Keratinocyte (primary cell): ENCODE results near the gene FKBP5.

Experiments used
- CTCF ChIP-seq, 3 experiments: IDR thresholded peaks in 1 of 3; conservative IDR thresholded peaks in 1 of 3; optimal IDR thresholded peaks in 1 of 3; 2 replicates in 2 of 3; 3 replicates in 1 of 3; pipeline versions ENCODE3 to v1.5.1; 2011; ENCODE audit warnings: low read length in 3 of 3, mild to moderate bottlenecking in 3 of 3, moderate library complexity in 2 of 3, control low read depth in 1 of 3, inconsistent platforms in 1 of 3; ENCODE audit not compliant: insufficient read depth in 2 of 3; ENCODE audit errors: extremely low read depth in 1 of 3
- EZH2 ChIP-seq: IDR thresholded peaks from one replicate; pipeline ENCODE4 v1.6.1; 2012; ENCODE audit warnings: inconsistent platforms, mild to moderate bottlenecking, low read length, moderate library complexity

GRCh38 chr6:35600659-35601125 is 88.0 kb downstream of the FKBP5 start:
- TF ChIP-seq EZH2 (no peak), CTCF (optimal IDR thresholded peaks at IDR 0.05 in 1 of 3, IDR thresholded peaks at IDR 0.05 in 1 of 3, conservative IDR thresholded peaks at IDR 0.05 in 1 of 3; ENCODE audit: extremely low read depth in 1 of 3, insufficient read depth in 2 of 3, low read length in 3 of 3) (no peak)
